T-helper 2 cell treated with Interferon-gamma antibody and Interleukin-4, amounts not matched to agents 100 ng/mL and 5 ng/mL, for 36 hours (primary cell): ENCODE measurements around the gene IFITM2. TPM values are rescaled to one million over a fixed set of nuclear protein-coding genes. Genes with fewer than 3 reads are reported as not detected.

Experiments used
- intact Hi-C: fragments of 100-400 bp; cut with micrococcal nuclease; formaldehyde crosslinking; loops from one replicate; pipeline ENCODE4 v1.15.1; 2023
- total RNA-seq: library from RNA; stranded (reverse); gene quantifications from 2 replicates; pipeline ENCODE4 v1.2.3, GENCODE V29; 2022

IFITM2 gene
- total RNA-seq, 1 donor from 2014 or later: 1,497 TPM

- intact Hi-C loops: loop anchor here (5.0 kb wide), 1 partner anchor 49 kb away; no protein-coding TSS in a partner anchor
Observed at GRCh38 chr11:358129-358800, 50.6 kb downstream of the IFITM2 start.

Other genes with a start within 250 kb of the IFITM2 start
- gene SCGB1C1, start 114.7 kb upstream of the IFITM2 start, total RNA-seq: not detected in 2 replicates
- gene BET1L, start 100.4 kb upstream of the IFITM2 start, total RNA-seq: 35.0 and 38.8 TPM in 2 replicates
- 106 and 116 TPM in 2 replicates for gene RIC8A, start 100.1 kb upstream of the IFITM2 start, total RNA-seq
- gene SIRT3, start 71.5 kb upstream of the IFITM2 start, total RNA-seq: 11.0 and 12.7 TPM in 2 replicates
- 181 and 182 TPM in 2 replicates for gene PSMD13, start 70.8 kb upstream of the IFITM2 start, total RNA-seq
- gene NLRP6, start 29.4 kb upstream of the IFITM2 start, total RNA-seq: 2.4 and 2.7 TPM in 2 replicates
- 99.8 and 105 TPM in 2 replicates for gene PGGHG, start 18.7 kb upstream of the IFITM2 start, total RNA-seq
- not detected in 2 replicates for gene IFITM5, start 8.3 kb upstream of the IFITM2 start, total RNA-seq
- 724 and 750 TPM in 2 replicates for gene IFITM1, start 6.2 kb downstream of the IFITM2 start, total RNA-seq
- gene IFITM3, start 13.0 kb downstream of the IFITM2 start, total RNA-seq: 3.3 and 5.1 TPM in 2 replicates
- gene B4GALNT4, start 61.7 kb downstream of the IFITM2 start, total RNA-seq: 1.1 and 1.2 TPM in 2 replicates
- gene PKP3, start 86.4 kb downstream of the IFITM2 start, total RNA-seq: not detected in 2 replicates
- 176 and 178 TPM in 2 replicates for gene SIGIRR, start 107.2 kb downstream of the IFITM2 start, total RNA-seq
- 67.6 and 74.5 TPM in 2 replicates for gene ANO9, start 134.2 kb downstream of the IFITM2 start, total RNA-seq
- 26.5 and 28.4 TPM in 2 replicates for gene PTDSS2, start 142.5 kb downstream of the IFITM2 start, total RNA-seq
- gene RNH1, start 199.4 kb downstream of the IFITM2 start, total RNA-seq: 99.8 and 101 TPM in 2 replicates
- gene HRAS, start 227.8 kb downstream of the IFITM2 start, total RNA-seq: 51.6 and 62.5 TPM in 2 replicates
- gene LRRC56, start 229.7 kb downstream of the IFITM2 start, total RNA-seq: 2.1 and 2.2 TPM in 2 replicates